Astrocyte of the spinal cord (primary cell): ENCODE results near the gene PRKAR1B.
"Not testable (repeated sequence)": the region's sequence is repeated elsewhere in the genome, so short reads cannot be mapped to it uniquely, and the experiment has no call there.

Experiments used
- DNase-seq: peaks from one replicate; pipeline ENCODE4 v3.0.0; 2011; ENCODE audit warnings: low read depth, low spot score
- H3K4me3 ChIP-seq: 2 replicates; pipeline ENCODE4 v1.5.1; 2011; ENCODE audit warnings: low read depth, mild to moderate bottlenecking, low read length, moderate library complexity
- CTCF ChIP-seq: IDR thresholded peaks from 2 replicates; pipeline ENCODE4 v1.5.1; 2012; ENCODE audit warnings: low read depth, mild to moderate bottlenecking, low read length, inconsistent platforms
- in situ Hi-C: cut with HindIII; loops from 2 replicates; pipeline ENCODE4 v1.10.0; 2017; ENCODE audit warnings: low sequenced_read_pairs

Gene PRKAR1B

DNA sequence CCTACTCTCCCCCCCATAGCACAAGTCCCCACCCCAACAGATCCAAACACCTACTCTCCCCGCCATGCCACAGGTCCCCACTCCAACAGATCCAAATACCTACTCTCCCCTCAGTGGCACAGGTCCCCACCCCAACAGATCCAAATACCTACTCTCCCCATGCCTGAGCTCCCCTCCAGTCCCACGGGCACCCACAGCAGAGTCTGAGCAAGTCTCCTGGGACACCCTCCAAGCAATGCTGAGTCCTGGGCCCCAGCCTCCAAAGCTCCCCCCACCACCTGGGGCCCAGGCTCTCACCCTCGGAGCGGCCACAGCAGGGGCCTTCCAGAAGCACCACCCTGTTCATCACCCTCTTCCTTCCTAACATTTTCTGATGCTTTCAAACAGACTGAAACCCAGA lies 64.5 kb downstream of the PRKAR1B start:
- no peak for DNase-seq
- TF ChIP-seq CTCF = no peak
- in situ Hi-C loops = no loop called here
- no peak overlapping the region for H3K4me3 ChIP-seq

DNA sequence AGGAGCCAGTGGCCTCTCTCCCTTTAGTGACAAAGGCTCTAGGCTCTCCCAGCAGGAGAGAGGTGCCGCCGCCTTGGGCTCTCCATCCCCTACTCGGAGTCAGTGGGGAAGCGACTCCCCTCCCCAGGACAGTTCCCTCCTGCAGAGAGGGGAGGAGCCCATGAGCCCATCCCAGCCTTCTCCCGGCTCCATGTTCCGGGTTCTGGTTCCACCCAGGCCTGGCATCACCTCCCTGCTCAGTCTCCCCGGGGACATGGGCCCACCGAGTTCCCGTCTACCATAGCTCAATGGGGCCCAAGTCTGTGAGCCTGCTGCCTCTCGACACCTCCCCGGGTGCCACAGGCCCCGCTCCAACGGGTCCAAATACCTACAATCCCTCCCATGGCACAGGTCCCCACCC lies 67.1 kb downstream of the PRKAR1B start:
- in situ Hi-C loops = no loop called here
- no peak overlapping the region for H3K4me3 ChIP-seq
- TF ChIP-seq CTCF = no peak
- DNase-seq = no peak

- no peak for DNase-seq
- no peak overlapping the region for H3K4me3 ChIP-seq
- in situ Hi-C loops = no loop called here
- TF ChIP-seq CTCF = no peak
Measured at GRCh38 chr7:659306-659847, 67.7 kb downstream of the PRKAR1B start.

DNA sequence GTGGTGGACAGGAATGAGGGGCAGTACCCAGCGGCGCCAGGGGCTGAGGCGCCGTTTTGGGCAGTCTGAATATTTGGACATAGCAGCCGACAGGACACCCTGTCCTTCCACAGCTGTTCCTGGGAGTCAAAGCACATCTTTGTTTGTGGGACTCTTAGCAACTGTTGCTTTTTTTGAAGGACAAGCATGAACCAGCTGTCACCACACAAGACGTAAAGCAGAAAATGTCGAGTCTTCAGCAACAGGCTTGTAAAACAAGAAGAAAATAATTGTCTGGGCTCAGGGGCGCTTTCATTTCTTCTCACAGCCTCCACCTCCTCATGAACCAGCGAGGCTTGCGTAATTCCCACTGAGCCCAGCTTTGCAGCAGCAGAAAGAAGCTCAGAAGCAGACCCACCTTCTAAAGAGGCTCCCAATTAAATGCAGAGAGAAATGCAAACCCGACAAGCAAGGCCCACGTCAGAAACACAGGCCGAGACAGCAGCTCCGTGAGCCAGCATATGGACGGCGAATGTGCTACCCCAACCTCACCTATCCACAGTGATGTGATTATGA lies 69.4 kb downstream of the PRKAR1B start:
- in situ Hi-C loops = no loop called here
- H3K4me3 ChIP-seq = no peak overlapping the region
- TF ChIP-seq CTCF = no peak
- peak; percentile 2 for DNase-seq

GRCh38 chr7:657010-657409 lies 70.1 kb downstream of the PRKAR1B start:
- in situ Hi-C loops, DNase-seq, H3K4me3 ChIP-seq: not testable (repeated sequence)

DNA sequence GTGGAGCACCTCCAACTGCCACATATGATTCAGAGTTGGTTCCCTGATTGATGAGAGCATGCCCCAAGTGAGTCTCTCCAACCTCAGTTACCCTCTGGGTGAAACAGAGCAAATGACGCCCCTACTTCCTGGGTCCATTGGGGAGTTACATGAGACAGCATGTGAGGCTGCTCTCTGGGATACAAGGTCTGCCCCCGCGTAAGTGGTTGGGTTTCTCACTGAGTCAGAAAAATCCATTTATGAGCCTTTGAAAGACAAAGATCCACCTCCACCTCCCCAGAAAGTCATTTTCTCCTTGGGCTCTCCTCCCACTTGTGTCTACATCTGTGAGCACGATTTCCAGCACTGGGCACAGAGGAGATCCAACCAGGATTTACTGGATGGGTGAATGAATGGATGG lies 71.3 kb downstream of the PRKAR1B start:
- no peak overlapping the region for H3K4me3 ChIP-seq
- in situ Hi-C loops = no loop called here
- no peak for DNase-seq
- no peak for TF ChIP-seq CTCF

DNA sequence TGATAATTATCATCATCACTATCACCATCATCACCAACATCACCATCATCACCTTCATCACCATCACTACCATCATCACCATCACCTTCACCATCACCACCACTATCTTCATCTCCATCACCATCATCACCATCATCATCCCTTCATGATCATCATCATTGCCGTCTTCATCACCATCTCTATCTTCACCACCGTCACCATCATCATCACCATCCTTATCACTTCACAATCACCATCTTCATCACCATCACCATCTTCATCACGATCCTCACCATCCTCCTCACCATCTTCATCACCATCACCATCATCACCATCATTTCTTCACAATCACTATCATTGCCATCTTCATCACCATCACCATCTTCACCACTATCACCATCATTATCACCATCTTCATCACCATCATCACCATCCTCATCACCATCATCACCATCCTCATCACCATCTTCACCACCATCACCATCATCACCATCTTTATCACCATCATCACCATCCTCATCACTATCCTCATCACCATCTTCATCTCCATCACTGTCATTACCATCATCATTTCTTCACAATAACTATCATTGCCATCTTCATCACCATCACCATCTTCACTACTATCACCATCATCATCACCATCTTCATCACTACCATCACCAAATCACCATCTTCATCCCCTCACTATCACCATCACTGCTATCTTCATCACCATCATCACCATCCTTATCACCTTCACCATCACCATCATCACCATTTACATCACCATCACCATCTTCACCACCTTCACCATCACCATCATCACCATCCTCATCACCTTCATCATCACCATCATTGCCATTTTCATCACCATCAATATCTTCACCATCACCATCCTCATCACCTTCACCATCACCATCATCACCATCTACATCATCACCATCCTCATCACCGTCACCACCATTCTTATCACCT lies 73.0 kb downstream of the PRKAR1B start:
- H3K4me3 ChIP-seq = no peak overlapping the region
- no peak for DNase-seq
- in situ Hi-C loops = no loop called here
- no peak for TF ChIP-seq CTCF
